Measurements from ENCODE around the gene NFYB.
A peak's percentile ranks its signal among the peaks of the same experiment; 100 is the strongest.
"Not testable (repeated sequence)": the region's sequence is repeated elsewhere in the genome, so short reads cannot be mapped to it uniquely, and the experiment has no call there.

The NFYB gene

GRCh38 chr12:104114834-104115586, 23.0 kb downstream of the NFYB start:
- DNase-seq: not testable (repeated sequence)

DNA sequence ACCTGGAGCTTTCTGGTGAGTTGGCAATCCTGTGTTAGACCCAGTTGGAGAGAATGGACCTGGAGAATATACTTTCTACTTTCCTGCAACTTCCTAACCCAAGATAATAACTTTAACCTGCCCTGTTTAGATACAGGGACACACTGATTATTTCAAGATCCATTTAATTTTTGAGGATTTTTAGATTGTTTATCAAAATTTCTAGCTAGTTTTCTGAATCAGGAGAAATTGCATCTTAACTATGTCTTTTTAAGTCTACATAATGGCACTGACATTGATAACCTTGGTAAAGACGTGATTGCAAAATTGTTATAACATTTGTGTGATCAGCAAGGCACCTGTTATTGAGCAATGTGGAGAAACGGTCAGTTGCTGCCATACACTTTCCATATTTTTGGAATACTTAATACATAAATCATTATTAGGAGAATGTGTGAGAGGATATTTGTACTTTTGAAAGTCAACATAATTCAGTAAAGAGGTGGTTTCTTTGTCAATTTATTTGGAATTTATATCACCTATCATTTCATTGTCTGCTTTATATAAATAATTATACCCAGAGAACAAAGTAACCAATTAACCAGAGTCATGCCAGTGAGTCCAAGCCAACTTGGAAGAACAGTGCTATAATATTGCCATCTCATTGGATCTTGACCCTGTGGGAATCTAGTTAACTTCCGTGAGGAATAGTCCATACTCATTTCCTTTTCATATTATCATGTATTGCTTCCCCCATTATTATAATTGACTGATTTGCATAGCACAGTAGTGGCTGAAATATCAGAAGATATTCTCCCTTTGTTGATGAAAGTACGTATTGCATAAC, 28.4 kb downstream of the NFYB start:
- no peak for DNase-seq

DNA sequence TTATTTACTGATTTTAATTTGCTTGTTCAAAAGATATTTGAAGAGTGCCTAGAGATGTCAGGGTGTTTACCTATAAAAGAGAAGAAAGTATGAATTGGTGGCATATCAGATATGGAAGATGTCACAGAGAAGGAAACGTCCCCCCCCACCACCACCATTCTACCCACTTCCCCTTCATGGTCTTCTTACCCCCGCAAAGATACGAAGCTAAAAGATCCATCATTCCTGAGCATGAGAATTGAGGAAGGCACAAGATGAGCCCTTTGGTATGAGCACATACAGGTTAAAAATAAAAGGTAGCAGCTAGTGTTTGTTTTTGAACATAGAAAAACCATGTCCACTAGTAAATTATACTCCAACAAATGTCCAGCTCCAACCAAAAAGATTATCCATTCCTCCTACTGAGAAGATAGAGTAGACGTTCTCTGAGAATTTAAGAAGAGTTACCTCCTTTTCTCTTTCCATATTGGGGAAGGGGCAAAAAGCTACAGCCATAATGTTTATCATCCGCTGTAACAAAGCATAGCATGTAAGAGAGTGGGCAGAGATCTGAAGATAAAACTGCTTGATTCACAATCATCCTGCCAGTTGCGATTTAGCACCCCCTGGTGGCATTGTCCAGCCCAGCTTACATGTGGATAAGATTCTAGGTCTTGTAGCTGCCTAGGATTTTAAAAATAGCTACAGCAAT, 29.1 kb downstream of the NFYB start:
- peak; percentile 20 for DNase-seq

DNA sequence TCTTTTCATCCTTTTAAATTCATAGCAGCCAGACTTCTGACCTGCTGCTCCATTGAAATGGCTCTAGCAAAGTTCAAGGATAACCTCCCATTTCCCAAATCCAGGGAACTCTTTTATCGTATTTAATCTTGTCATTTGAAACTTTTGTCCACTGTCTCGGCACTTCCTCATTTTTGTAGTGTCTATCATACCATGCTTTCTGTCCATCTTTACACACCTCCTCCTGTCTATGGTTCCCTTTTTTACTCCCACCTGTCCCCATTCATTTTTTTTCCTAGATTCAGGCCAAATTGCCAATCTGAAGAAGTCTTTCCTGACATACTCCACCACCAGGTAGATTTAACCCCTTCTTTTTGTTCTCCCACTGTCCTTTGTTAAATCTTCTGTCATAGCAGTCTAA, 31.0 kb downstream of the NFYB start:
- no peak for DNase-seq

DNA sequence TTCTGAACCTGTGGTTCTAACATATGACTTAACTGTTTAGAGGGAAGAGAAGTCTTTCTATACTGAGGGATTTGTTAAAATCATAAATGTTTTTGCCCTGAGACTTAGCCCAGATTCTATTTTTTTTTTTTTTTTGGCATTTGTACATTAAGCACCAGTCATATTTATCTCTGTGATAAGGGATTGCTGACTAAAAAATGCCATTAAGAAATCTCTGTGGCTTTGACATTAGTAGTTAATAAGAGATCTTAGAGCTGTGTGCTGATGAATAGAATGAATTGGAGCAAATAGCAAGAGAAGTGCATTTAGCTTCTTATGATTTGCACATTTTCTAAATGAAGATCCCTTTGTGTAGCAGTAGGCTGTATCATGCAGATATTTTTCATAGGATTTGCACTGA, 32.5 kb downstream of the NFYB start:
- no peak for DNase-seq

- no peak for DNase-seq
These were observed 40.1 kb downstream of the NFYB start for GRCh38 chr12:104097954-104098353.

GRCh38 chr12:104095289-104095688, 42.7 kb downstream of the NFYB start:
- DNase-seq: no peak

- DNase-seq: no peak
These were observed 43.7 kb downstream of the NFYB start for GRCh38 chr12:104094284-104094683.

GRCh38 chr12:104091136-104091535, 46.9 kb downstream of the NFYB start:
- DNase-seq: no peak

- no peak for DNase-seq
These were observed 47.3 kb downstream of the NFYB start for GRCh38 chr12:104090685-104091084.

DNA sequence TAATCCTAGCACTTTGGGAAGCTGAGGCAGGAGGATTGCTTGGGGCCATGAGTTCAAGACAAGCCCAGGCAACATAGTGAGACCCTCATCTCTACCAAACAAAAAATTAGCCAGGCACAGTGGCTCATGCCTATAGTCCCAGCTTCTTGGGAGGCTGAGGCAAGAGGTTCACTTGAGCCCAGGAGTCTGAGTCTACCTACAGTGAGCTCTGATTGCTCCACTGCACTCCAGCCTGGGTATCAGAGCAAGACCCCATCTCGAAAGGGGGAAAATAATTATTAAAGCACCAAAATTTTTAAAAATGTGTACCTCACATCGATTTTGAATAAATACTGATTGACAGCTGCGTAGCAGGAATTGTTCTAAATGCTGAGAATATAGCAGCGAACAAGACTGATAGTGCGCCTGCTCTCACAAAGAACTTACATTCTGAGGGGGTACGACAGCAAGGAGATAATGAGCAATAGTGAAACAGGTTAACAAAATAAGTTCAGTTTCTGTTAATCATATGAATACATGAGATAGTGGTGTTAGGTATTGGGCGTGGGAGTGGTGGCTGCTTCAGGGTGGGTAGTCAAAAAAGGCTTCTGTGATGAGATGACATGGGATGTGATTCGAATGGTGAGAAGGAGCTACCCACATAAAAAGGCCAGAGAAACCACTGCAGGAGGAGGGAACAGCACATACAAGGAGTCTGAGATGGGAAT, 54.1 kb downstream of the NFYB start:
- DNase-seq: no peak

- DNase-seq: no peak
These were observed 57.2 kb downstream of the NFYB start for GRCh38 chr12:104080764-104081163.

DNA sequence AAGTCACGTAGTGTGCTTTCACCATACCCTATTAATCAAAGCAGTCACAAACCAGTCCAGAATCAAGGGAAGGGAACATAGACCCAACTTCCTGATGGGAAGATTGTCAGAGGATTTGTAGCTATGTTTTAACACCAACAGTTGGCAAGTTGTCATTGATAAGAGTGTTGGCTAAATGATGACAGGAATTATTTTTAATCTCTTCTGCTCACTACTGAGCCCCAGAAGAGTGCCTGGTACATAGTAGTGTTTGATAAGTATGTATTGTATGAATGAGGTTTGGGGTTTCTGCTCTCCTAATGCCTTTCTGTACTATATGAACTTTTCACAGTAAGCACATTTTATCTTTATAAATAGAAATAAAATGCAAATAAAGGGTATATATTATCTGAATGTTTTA, 59.0 kb downstream of the NFYB start:
- DNase-seq: no peak

GRCh38 chr12:104073699-104074098, 64.3 kb downstream of the NFYB start:
- DNase-seq: no peak

- DNase-seq: no peak
These were observed 65.9 kb downstream of the NFYB start for GRCh38 chr12:104072099-104072498.

Measured in NCI-H1436 treated with DMSO at 0.1 percent for 48 hours (cell line).